IPS-18c (cell line): Measurements from ENCODE around the gene TASOR2.

Experiments
- H3K4me3 ChIP-seq: 2 replicates; pipeline ENCODE4 v1.7.0; 2013; ENCODE audit warnings: low read depth, mild to moderate bottlenecking, low read length, moderate library complexity; ENCODE audit not compliant: insufficient read depth
- H3K9me3 ChIP-seq: one replicate; pipeline ENCODE4 v1.6.1; 2013; ENCODE audit warnings: mild to moderate bottlenecking, low read length, moderate library complexity; ENCODE audit not compliant: control insufficient read depth, insufficient read depth

Gene TASOR2, protein sequence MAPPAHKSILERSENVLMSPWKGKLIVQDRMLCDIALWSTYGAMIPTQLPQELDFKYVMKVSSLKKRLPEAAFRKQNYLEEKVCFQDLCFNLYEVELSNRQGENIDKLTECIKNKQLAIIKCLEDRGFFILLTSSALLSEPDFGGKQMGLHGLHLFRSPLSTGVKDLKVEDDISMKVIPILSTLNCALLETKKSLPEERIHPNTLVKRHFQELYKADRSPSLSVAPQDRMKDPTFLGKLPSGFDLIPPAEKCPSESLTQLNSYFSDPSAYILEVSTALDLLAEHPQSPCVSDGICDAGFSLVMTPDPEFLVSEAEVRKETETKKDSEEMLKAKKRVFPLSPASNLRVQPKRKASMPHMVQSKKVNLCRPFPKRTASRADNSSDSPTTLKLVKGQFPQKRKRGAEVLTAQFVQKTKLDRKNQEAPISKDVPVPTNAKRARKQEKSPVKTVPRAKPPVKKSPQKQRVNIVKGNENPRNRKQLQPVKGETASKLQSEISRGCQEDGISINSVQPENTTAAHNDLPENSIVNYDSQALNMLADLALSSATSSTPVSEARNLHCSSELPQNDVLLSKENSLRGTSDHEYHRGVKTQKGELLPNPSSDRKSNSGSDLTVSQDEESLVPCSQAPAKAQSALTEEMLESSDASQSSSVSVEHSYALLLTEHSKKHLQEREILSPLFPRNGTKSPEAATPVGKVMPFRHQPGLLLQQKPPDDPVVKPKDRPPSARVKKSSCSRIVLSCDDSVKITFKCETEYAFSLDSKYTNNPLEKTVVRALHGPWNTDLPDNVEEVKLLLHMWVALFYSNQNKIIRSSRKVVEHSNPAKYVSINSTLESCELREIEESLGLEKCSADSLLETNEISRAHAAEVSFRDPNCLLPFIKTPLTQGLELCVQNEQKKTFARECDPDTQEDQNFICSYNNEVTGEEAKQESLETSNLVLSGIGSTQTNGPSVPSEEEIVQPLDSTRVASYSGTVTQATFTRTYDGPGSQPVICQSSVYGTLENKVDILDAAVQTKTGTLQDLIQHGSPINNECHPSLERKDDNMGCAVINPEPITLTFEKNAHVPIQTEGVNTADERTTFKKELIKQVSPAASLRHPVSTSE (N-terminal part only)

DNA sequence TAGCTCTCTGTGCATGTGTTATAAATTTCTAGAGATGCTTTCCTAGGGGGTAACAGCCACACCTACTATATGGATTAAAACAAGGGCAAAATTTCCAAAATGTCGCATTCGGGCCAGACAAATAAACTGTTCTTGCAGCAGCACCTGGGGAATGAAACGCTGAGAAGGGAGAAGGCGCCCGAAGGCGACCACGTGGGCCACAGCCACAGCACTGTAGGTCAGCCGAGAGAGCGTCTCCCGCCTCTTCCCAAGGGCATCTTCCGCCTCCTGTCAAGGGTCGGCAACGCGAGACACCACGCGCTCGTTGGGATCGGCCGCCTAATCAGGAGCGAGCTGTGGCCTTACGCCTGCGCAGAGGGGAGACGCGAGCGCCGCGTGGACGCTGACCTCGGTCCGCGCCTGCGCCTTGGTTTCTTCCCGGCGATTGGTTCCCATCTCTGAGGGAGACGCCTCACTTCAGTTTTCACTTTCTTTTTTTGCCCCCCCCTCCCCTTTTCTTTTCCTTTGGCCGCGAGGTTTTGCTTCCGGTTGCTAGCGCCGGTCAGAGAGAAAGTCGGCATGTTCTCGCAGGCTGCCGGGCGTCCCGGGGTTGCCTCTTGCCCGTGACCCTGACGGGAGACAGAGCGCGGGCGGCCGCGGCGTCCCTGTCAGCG, at the start of gene TASOR2:
Gene TASOR2 (plus strand): TSS at position 521 of the 653 bp plus-strand sequence. CDS start 35,805 bp downstream, outside the sequence.
- peak within 1 kb of the TSS; percentile 94 for H3K4me3 ChIP-seq
- no peaks in the 10 kb centered on the region for H3K9me3 ChIP-seq

GRCh38 chr10:5634918-5635317, 49.7 kb upstream of the TASOR2 start:
- Histone ChIP-seq H3K4me3 (no peak overlapping the region), H3K9me3 (no peaks in the 10 kb centered on the region)

GRCh38 chr10:5638494-5638893, 46.1 kb upstream of the TASOR2 start:
- Histone ChIP-seq H3K4me3 (no peak overlapping the region), H3K9me3 (no peaks in the 10 kb centered on the region)

DNA sequence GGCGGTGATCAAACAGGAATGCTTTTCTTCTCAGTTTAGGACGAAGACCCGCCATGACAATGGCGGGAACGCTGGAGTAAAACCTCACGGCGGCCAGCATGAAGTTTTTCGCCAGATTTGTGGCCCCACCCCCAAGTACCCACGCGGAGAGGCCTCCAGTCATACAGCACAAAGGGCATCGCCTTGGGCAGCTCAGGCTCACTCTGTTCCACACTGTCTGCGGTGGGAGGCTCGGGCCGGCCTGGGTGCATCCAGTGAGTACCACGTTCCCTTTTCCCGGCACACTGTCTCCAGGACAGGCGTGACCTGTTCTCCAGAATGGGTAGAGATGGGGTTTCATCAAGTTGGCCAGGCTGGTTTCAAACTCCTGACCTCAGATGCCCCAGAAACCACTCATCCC, 45.6 kb upstream of the TASOR2 start:
- Histone ChIP-seq H3K9me3 (no peaks in the 10 kb centered on the region), H3K4me3 (no peak overlapping the region)

DNA sequence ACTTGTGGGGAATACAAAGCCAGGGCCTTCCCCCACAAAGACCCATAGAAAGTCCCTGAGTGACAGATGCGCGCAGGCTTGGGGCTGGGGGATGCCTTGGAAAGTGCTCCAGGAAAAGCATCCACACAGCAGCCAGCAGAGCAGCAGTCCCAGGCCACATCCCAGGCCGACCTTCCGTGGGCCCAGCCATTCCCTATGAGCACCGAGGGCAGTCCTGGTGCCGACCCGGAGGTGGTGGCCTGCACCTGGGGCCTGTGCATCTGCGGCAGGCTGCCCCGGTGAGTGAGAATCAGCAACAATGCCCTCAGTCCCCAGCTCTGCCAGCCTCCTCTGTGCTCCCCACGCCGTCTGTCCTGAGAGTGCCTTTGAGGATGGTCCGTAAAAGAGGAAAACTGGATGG, 44.6 kb upstream of the TASOR2 start:
- H3K9me3 ChIP-seq, result no peaks in the 10 kb centered on the region
- H3K4me3 ChIP-seq, result no peak overlapping the region

DNA sequence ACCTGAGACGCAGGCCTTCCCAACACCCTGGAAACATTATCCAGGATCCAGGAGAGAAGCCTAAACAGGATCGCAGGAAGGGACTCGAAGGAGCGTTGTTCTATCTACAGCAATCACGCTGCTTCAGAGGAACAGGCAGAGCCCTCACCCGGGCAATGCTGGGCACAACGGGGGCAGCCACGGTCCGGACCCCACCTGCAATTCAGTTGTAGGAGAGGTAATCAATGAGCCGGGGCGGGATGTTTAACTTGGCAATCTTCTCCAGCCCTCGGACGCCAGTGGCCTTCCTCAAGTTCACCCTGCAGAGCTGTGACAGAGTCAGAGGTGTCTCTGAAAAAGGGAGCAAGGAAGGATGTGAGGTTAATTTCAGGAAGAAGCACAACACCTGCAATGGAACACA, 44.1 kb upstream of the TASOR2 start:
- no peak overlapping the region for H3K4me3 ChIP-seq
- no peaks in the 10 kb centered on the region for H3K9me3 ChIP-seq

DNA sequence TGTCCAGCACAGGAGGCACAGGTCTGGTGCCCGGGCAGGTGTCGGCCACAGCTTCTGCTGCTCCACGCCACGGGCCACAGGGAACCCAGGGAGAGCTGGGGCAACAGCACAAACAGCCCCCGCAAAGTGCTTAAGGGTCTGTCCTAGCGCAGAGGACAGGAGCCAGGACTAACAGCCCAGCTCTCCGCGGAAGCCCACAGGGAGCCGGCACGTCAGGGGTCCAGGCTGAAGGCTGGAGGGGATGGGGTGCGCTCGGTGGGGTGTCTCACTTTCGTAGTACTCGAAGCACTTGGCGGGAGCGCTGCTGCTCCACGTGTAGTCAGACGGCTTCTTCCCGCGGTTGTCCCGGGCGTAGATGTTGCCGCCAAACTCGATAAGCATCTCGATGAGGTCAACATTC, 43.1 kb upstream of the TASOR2 start:
- H3K4me3 ChIP-seq, result no peak overlapping the region
- H3K9me3 ChIP-seq, result no peaks in the 10 kb centered on the region

GRCh38 chr10:5643346-5644067, 41.1 kb upstream of the TASOR2 start:
- Histone ChIP-seq H3K9me3 (no peaks in the 10 kb centered on the region), H3K4me3 (no peak overlapping the region)

DNA sequence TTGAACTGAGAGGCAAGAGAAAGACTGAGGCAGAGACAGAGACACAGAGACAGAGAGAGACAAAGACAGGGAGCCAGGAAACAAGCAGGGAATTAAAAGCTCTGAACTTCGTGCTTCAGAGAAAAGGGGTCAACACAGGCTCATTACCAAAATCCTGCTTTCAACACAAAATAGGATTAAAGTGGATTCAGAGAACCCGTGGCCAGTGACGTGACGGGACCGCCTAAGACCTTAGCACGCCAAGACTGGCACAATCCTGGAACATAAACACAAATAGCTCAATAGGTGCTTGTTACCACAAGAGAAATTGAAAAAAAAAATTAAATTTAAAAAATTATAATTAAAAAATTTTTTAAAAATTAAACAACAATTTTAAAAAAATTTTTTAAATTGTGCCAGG, 39.7 kb upstream of the TASOR2 start:
- Histone ChIP-seq H3K4me3 (no peak overlapping the region), H3K9me3 (no peaks in the 10 kb centered on the region)

DNA sequence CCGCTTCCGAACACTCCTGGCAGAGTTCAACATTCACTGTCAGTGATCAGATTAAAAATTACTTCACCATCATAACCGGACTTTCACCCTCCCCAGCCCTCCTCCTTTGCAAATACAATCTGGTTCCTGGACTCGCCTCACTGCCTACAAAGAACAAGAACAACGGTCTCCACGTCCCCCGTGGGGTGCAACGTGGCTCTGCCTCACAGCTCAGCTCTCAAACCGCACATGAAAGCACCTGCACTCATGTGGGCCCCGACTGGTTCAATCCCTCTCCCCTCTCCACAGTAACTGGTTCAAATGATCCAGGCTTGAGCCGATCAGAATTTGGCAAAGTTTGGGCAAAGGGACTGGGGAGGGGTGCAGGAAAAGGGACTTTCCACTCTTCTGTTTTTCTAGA, 39.3 kb upstream of the TASOR2 start:
- no peak overlapping the region for H3K4me3 ChIP-seq
- H3K9me3 ChIP-seq, result no peaks in the 10 kb centered on the region

DNA sequence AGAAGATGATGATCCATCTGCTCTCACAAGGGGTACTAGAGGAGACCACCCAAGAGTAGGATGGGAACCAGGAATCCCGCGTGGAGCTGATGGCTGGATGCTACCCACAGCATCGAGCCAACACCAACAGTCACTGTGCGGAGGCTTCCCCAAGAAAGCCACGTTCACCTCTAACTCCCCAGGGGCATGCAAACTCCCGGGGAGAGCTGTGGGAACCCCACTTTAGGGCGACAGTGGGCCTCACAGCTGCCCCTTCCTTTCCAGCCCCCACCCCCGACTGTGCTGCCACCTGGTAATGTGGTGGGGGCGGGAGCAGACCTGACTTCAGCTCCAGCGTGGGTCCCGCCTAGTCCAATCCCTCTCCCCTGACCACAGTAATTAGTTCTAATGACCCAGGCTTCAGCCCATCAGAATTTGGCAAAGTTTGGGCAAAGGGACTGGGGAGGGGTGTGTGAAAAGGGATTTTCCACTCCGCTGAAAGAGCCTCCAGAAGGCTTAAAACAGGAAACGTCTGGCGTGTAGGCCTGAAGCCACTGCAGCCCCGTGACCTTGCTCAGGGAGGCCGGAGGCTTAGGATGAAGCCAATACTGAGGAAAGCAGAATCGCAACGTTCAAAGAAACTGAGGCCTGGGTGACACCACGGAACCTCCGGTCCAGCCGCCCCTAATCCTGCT, 38.6 kb upstream of the TASOR2 start:
- H3K4me3 ChIP-seq, result no peak overlapping the region
- H3K9me3 ChIP-seq, result peaks cover under 1% of the 10 kb centered on the region

GRCh38 chr10:5647507-5648240, 37.0 kb upstream of the TASOR2 start:
- Histone ChIP-seq H3K4me3 (no peak overlapping the region), H3K9me3 (peaks cover 2% of the 10 kb centered on the region)

GRCh38 chr10:5648494-5649457, 35.9 kb upstream of the TASOR2 start:
- Histone ChIP-seq H3K4me3 (no peak overlapping the region), H3K9me3 (peaks cover 2% of the 10 kb centered on the region)

GRCh38 chr10:5649746-5650145, 34.9 kb upstream of the TASOR2 start:
- Histone ChIP-seq H3K9me3 (peaks cover 2% of the 10 kb centered on the region), H3K4me3 (no peak overlapping the region)
